Activated CD8-positive, alpha-beta memory T cell treated with anti-CD3 and anti-CD28 coated beads for 1 hour (primary cell): ENCODE measurements around the gene ADARB2.

ENCODE experiments used
- DNase-seq, 2 donors: peaks; one replicate each; pipeline ENCODE4 v3.0.0-alpha.2; 2020; ENCODE audit warnings: low read depth in 1 of 2; ENCODE audit errors: extremely low read depth in 1 of 2

ADARB2 gene

GRCh38 chr10:1687190-1687589 is 50.1 kb downstream of the ADARB2 start:
- no peak for DNase-seq

DNA sequence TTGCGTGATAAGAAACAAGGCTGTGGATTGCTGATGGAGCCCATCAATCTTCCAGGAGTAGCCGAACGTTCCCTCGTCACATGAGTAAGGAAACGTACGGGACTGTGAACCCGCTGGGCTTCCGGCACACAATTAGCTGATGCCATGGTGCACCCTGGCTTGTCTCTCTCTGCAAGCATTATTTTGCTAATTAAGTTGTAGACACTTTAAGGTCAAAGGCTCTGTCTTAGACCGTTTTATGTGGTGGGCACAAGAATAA is 50.9 kb downstream of the ADARB2 start:
- no peak for DNase-seq

DNA sequence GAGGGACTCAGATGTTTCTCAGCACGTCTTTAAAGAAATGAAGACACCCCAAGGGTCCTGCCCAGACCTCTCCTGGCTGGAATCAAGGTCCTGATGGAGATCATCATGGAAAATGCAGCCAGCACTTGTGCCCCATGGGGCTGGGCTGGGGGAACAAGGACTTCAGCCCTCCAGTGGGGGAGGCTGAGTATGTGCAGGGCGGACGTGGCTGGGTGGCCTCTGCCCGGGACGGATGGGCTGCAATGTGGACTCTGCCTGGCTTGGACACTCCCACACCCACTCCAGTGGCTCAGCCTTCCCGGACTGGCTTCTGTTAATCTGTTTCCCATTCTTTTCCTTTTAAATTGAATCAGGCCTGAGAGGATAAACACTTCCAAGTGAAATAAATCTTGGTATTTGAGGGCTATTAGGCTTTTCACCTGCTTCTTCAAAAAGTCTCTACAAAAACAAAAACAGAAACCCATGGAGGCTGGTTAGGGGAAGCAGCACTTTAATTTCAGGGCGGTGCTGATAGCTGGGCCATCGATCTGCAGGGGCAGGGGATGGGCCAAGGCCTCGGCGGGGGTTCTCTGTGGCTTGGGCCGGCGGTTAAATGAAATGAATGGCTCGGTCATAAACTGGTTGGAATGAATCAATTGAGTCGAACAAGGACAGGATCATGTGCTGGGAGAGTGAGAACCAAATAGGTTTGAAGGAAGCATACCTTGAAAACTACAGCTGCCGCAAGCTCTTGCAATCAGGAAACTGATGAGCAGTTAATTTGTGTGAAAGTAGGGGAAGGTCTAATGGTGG is 51.4 kb downstream of the ADARB2 start:
- no peak for DNase-seq

GRCh38 chr10:1684991-1685390 is 52.3 kb downstream of the ADARB2 start:
- no peak for DNase-seq

DNA sequence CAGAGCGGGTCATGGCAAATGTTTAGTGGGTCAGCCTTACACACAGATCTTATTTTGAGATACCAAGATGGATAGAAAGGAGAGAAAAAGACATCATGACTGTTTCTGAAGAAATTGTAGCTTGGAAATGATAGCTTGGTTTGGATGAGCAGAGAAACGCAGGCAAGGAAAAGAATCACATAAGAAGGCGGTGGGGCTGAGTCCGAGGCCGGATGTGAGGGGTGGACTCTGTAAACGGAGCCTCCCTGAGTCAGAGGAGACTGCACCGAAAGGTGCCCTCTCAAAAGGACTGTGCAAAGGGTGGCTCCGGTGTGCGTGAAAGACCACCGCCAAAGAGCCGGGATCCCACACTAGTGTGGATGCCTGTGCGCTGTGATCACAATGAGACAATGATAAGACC is 53.7 kb downstream of the ADARB2 start:
- no peak for DNase-seq

- no peak for DNase-seq
These were observed 57.3 kb downstream of the ADARB2 start for GRCh38 chr10:1679821-1680650.

- no peak for DNase-seq
These were observed 59.2 kb downstream of the ADARB2 start for GRCh38 chr10:1678084-1678483.

- DNase-seq, result no peak
These were observed 59.9 kb downstream of the ADARB2 start for GRCh38 chr10:1677307-1677939.

DNA sequence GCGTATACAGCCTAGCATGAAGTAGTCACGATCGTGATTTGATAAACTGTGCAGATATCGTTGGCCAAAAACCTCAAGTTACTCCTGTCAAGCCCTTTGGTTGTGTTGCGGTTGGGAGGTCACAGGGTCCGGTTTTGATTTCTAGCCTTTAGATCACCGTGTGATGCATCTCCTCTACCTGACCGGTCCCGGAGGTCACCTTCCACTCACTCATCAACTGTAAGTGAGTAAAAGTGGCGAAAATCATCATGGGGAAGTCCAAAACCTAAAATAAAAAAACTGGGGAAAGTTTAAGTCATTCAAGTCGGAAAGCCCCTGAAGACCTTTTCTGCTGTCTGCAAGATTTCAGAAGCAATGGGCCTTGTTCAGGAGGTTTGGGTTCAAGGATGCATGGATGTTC is 62.8 kb downstream of the ADARB2 start:
- no peak for DNase-seq

- DNase-seq, result no peak
These were observed 63.6 kb downstream of the ADARB2 start for GRCh38 chr10:1673568-1674345.

- DNase-seq, result no peak
These were observed 65.1 kb downstream of the ADARB2 start for GRCh38 chr10:1672001-1672781.

- no peak for DNase-seq
These were observed 65.8 kb downstream of the ADARB2 start for GRCh38 chr10:1671366-1672000.

DNA sequence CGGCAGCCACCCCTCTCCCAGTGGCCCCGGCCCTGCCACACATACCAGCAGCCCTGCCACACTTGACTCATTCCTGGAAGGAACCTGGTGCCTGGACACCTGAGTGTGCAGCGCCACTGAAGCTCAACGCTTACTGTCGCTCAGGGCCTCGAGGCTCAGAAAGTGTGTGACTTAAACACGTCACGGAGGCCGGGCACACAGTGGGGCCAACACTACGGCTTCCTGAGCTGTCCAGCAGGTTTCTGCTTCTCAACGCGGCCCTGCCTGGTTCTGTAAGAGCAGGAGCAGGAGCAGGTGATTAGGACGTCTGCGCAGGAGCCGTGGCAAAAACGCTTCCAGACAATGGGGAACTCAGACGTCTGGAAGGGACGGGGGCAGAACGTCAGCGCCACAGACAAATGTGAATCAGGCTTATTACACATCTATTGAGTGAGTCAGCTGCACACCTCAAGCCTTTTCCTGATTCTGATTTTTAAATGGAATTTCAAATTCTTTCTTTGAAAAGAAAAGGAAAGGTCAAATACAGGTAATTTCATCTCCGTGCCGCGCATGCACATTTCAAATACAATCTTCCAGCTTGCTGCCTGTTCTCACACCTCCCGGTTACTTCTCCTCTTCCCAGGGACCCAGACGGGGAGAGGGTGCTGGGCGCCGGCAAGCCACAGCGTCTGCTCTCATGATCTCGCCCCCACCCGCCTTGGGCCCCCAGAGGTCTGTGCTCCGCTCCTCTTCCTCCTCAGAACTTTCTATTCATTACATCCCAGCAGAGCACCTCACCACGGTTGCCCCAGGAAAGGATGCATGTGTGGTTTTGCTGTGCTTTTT is 66.6 kb downstream of the ADARB2 start:
- no peak for DNase-seq

DNA sequence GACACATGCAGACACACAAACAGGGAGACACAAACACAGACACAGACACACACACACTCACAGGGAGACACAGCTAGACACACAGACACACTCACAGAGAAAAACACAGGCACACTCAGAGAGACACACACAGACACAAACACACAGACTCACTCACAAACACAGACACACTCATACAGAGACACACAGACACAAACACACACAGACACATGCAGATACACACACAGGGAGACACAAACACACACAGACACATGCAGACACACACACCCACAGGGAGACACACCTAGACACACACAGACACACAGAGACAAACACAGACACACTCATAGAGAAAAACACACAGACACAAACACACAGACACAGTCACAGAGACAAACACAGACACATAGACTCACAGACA is 67.9 kb downstream of the ADARB2 start:
- no peak for DNase-seq

DNA sequence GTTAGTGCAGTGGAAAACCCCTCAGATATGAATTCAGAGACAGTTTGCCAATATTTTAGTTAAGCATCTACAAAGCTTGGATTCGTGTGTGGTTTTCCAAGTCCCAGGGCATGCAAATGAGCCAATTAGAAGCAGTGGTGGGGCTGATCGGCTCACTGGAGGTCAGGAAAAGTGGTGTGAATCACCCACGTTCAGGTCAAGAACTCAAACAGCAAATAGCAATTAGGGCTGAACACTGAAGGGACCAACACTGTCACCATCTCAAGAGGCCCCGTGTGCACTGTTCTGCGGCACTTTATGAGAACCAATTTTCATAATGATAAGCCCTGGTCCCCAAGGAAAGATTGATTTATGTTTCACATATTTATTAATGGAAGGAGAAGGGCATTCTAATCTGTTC is 68.9 kb downstream of the ADARB2 start:
- DNase-seq, result no peak

DNA sequence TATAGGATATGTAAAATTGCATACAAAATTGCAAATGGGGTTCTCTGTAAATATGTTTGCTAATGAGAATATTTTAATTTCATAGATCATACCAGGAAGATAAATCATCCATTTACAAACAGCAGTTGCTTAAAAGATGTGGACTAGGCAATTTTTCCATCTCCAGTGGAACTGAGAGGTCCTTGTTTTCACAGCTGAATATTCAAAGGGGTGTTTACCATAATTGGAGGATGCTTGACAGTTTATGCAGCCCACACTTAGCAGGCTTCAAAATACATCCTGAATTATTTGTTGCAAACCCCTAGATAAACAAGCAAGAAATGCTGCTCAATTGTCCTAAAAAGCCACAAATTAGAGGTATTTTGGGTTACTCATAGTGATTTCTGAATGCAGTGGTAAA is 69.9 kb downstream of the ADARB2 start:
- DNase-seq, result no peak

GRCh38 chr10:1666147-1666546 is 71.2 kb downstream of the ADARB2 start:
- no peak for DNase-seq

GRCh38 chr10:1665681-1666080 is 71.6 kb downstream of the ADARB2 start:
- DNase-seq, result no peak

GRCh38 chr10:1665021-1665661 is 72.2 kb downstream of the ADARB2 start:
- no peak for DNase-seq
